Measurements from ENCODE around the gene MND1.
"Not testable (repeated sequence)": the region's sequence is repeated elsewhere in the genome, so short reads cannot be mapped to it uniquely, and the experiment has no call there.

MND1 gene

GRCh38 chr4:153448003-153448731 lies 103.7 kb downstream of the MND1 start:
- DNase-seq = no peak

- DNase-seq = no peak
These were observed 104.8 kb downstream of the MND1 start for GRCh38 chr4:153449338-153449737.

GRCh38 chr4:153450544-153450917 lies 106.0 kb downstream of the MND1 start:
- DNase-seq = no peak

GRCh38 chr4:153451145-153451544 lies 106.7 kb downstream of the MND1 start:
- not testable (repeated sequence) for DNase-seq

- DNase-seq = no peak
These were observed 107.6 kb downstream of the MND1 start for GRCh38 chr4:153451911-153452657.

- no peak for DNase-seq
These were observed 108.3 kb downstream of the MND1 start for GRCh38 chr4:153452658-153453378.

- DNase-seq = no peak
These were observed 108.9 kb downstream of the MND1 start for GRCh38 chr4:153453402-153453801.

- no peak for DNase-seq
These were observed 114.5 kb downstream of the MND1 start for GRCh38 chr4:153458969-153459368.

GRCh38 chr4:153461549-153461948 lies 117.1 kb downstream of the MND1 start:
- not testable (repeated sequence) for DNase-seq

GRCh38 chr4:153464068-153464467 lies 119.6 kb downstream of the MND1 start:
- DNase-seq = no peak
